HG03575 (cell line): ENCODE results near the gene C20orf204.

Source experiments
- ATAC-seq: cut with Tn5 transposase; IDR thresholded peaks from one replicate; pipeline ENCODE4 v1.9.1; 2021; ENCODE audit not compliant: unreplicated experiment, insufficient number of reproducible peaks, low FRiP score; ENCODE audit errors: extremely low read depth

The C20orf204 gene

DNA sequence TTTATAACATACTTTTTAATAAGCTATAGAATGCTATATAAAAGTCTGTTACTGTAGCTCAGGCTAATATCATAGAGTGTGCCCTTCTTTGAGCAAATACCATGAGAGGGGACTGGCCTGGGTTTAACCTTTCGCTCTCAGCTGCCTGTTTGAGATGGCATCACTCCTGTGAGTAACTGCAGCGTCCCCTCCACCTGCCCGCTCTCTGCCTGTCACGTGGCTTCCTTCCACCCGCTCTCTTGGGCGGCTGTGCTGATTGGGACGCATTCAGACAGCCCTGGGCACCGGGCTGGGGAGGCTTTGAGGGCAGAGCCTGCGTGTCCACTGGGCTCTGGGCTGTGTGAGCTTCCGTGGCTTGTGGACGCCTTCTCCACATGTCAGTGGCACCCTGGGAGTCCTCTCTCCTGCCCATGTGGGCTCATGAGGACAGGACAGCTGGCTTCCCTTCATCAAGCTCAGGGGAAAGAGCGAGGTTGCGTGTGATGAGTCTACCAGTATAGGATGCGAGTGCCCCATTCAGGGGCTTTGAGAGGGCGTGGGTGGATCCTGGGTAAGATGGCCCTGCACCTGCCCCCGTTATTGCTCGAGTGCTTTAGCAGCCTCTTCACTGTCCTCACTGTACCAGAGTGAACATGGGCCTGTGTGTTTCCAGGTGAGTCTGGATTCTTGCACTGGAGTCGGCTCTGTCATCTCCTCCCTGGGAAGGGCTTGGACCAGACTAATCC lies 10.7 kb upstream of the C20orf204 start:
- ATAC-seq = no peak

DNA sequence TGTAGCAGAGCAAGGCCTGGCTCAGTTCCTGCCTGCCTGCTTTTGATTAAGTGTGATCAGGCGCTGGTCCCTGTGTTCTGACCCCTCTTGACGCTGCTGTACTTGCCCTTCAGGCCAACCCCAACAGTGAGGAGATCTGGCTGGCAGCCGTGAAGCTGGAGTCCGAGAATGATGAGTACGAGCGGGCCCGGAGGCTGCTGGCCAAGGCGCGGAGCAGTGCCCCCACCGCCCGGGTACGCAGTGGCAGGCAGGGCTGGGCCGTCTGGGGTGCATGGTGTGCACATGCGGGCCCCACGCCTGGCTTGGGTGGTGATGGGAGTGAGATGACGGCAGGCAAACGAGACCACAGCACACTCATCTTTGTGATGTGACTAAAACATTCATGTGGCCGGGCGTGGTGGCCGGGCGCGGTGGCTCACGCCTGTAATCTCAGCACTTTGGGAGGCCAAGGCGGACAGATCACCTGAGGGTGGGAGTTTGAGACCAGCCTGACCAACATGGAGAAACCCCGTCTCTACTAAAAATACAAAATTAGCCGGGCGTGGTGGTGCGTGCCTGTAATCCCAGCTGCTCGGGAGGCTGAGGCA lies 10.1 kb upstream of the C20orf204 start:
- no peak for ATAC-seq

DNA sequence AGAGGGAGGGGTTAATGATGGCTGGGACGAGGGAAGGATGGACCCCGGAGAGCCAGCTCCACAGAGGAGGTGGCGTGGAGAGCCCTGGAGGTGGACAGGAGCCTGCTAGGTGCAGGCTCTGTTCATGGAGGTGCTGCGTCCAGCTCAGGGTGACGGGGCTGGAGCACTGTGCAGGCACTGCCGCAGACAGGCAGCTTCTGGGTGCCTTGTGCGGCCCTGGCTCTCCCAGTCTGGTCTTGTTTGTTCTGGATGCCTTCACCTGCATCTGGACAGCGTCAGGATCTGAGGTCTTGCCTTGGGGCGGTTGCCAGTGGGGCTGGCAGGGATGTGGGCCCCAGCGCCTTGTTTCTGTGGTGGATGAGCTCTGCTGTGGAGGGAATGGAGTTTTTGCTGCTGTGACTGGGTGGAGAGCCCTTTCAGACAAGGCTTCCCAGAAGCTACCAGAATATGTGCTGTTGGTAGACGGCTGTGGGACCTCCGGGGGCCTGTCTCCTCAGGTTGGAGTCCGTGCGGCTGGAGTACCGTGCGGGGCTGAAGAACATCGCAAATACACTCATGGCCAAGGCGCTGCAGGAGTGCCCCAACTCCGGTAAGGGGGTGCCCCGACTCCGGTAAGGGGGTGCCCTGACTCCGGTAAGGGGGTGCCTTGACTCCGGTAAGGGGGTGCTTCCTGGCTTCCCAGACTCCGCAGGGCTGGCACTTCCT lies 7.8 kb upstream of the C20orf204 start:
- ATAC-seq = no peak

DNA sequence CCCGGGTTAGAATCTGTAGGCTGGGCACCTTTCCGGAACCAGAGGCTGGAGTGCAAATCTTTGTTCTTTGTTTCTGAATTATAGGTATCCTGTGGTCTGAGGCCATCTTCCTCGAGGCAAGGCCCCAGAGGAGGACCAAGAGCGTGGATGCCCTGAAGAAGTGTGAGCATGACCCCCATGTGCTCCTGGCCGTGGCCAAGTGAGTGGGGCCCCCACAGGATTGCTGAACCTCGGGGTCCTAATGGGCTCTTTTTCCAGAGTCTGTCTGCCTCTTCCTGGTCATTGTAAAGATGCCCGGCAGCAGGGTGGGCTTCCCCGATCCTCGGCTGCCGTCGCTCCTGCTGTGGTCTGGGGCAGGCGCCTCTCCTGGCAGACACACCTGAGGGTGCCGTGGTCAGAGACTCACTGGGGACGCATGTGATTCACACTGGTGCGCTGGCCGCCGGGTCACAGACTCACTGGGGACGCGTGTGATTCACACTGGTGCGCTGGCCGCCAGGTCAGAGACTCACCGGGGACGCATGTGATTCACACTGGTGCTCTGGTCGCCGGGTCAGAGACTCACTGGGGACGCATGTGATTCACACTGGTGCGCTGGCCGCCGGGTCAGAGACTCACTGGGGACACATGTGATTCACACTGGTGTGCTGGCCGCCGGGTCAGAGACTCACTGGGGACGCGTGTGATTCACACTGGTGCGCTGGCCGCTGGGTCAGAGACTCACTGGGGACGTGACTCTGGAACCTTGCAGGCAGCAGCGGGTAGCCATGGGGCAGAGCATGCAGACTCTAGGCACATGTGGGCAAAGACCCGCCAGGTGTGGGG lies 6.5 kb upstream of the C20orf204 start:
- no peak for ATAC-seq

- no peak for ATAC-seq
Observed at GRCh38 chr20:64030371-64031134, 5.4 kb upstream of the C20orf204 start.

DNA sequence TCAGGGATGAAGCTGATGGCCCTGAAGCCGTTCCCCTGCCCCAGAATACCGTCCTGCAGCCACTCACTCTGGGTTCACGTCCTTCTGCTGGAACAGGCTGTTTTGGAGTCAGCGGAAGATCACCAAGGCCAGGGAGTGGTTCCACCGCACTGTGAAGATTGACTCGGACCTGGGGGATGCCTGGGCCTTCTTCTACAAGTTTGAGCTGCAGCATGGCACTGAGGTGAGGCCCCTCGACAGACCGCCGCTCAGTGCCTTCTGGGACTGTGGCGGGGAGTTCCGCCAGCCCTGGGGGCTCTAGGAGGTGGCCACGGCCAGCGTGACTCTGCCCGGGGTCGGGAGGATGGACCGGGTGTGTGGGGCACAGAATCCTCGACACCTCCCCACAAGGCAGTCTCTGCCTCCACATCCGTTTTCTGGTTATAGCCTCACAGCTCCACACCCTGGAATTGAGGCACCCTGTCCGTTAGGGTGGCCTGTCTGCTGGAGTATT lies 4.1 kb upstream of the C20orf204 start:
- ATAC-seq = no peak

- no peak for ATAC-seq
Observed at GRCh38 chr20:64032706-64033624, 3.0 kb upstream of the C20orf204 start.

- no peak for ATAC-seq
Observed at GRCh38 chr20:64033981-64034493, 1.9 kb upstream of the C20orf204 start.

- ATAC-seq = no peak
Observed at GRCh38 chr20:64035066-64035932, 683 bp upstream of the C20orf204 start.

DNA sequence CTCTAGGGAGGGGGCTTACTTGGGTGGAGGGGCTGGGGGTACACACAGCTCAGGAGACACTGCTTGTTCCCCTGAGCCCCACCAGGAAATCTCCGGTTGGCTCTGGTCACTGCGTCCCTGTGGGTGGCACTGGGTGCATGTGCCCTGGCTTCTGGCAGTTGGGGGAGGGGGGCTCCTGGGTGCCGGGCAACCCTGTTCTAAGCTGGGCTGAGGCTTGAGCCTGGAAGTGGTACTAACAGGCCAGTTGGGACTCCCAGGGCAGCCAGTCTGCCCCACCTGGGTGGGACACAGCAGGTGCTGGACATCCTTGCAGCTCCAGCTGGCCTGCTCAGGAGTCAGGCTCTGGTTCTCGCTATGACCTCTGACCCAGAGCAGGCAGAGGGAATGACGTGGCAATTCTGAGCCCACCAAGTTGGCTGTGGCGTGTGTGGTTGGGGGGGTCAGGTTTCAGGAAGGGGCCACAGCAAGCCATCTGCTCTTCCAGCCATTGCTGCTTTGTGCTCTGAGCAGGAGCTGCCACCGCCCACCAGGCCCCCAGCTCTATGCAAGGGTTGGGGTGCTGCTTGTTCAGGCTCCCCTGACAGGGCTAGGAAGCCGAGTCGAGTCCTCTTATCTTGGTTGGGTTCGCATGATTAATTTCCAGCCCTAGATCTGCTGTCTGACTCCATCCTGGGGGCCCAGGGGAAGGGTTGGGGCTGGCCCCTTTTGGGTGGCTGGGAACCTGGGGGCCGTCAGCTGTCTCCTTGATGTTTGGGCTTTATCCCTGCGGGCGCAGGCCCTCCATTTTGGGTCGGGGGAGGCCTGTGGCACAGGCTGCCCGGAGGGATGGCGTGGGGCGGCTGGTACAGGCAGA lies 590 bp downstream of the C20orf204 start:
- no peak for ATAC-seq

GRCh38 chr20:64037199-64037497 lies 1.2 kb downstream of the C20orf204 start:
- ATAC-seq = no peak

DNA sequence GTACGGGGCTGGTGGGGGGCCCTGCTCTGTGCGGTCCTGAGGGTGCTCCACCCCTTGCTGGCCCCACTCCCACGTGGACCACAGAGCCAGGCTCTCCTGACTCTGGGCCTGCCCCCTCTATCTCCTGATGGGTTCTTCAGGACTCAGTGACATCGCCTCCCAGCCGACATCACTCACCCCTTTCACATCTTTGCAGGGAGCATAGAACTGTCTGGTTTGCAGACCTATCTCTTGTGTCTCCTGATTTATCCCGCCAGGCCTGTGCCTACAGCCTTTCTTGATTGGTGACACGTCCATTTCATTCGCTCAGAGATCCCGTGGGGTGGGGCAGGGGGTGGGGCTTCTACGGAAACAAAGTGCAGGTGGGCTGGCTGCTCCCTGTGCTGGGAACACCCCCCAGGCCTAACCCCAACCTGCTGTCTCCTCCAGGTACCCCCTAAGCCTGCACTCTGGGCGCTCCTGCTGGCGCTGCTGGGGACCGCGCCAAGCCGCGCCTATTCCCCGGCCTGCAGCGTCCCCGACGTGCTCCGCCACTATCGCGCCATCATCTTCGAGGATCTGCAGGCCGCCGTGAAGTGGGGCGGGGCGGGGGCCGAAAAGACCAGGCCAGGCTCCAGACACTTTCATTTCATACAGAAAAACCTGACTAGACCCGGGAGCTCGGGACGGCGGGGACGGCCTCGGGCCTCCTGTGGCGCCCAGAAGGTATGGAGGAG lies 1.7 kb downstream of the C20orf204 start:
- ATAC-seq = no peak

- no peak for ATAC-seq
Observed at GRCh38 chr20:64038224-64038564, 2.2 kb downstream of the C20orf204 start.

DNA sequence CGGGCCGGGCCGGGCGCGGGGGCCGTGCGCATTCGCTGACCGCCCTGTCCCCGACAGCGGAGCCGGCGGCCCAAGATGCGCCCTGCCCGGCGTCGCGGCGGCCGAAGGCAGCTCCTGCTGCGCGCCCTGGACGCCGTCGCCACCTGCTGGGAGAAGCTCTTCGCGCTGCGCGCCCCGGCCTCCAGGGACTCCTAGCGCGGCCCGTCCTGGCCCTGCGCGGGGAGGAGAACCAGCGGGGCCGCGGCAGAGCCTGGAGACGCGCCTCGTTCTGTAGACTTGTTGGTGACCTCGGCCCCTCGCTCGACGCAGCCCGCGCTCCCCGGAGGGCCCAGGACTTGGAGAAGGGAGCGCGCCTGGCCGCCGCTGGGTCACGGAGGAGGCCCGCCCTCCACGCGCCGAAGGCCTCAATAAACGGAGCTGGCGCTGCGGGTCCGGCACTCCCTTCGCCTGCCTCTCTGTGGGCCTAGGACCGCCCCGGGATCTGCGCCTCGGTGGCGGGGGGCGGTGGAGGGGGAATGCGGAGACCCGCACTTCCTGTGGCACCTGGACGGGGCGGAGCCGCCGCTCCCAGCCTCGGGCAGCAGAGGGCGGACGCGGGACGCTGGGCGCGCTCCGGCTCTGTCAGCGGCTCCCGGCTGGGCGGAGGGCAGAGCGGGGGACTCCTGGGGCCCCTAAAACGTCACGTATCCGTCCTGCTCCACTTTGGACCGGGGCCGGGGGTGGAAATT lies 2.7 kb downstream of the C20orf204 start:
- no peak for ATAC-seq
